NCI-H2196 treated with DMSO at 0.1 percent for 48 hours (cell line): ENCODE data around the gene ERAS.
"Not testable (repeated sequence)": the region's sequence is repeated elsewhere in the genome, so short reads cannot be mapped to it uniquely, and the experiment has no call there.

ENCODE experiments used
- DNase-seq: peaks from one replicate; lab custom pipeline; 2025; ENCODE audit not compliant: unreplicated experiment; lab: John Stamatoyannopoulos, UW

ERAS gene

GRCh38 chrX:48794911-48795515, 31.3 kb upstream of the ERAS start:
- no peak for DNase-seq

GRCh38 chrX:48798318-48798717, 28.0 kb upstream of the ERAS start:
- no peak for DNase-seq

- no peak for DNase-seq
These were observed 25.6 kb upstream of the ERAS start for GRCh38 chrX:48800574-48801279.

- peak; percentile 96 for DNase-seq
These were observed 24.8 kb upstream of the ERAS start, which contains the start of gene HDAC6 for GRCh38 chrX:48801280-48802088. Gene HDAC6, plus strand, starts transcription at chrX:48802067. Its CDS starts 626 bp downstream, at chrX:48802693.

- peak; percentile 76 for DNase-seq
These were observed 24.0 kb upstream of the ERAS start for GRCh38 chrX:48802089-48802904.

- DNase-seq, result no peak
These were observed 23.5 kb upstream of the ERAS start for GRCh38 chrX:48802905-48803200.

- DNase-seq, result no peak
These were observed 20.2 kb upstream of the ERAS start for GRCh38 chrX:48806081-48806480.

GRCh38 chrX:48813644-48814043, 12.7 kb upstream of the ERAS start:
- DNase-seq, result no peak

GRCh38 chrX:48814722-48815121, 11.6 kb upstream of the ERAS start:
- DNase-seq, result no peak

GRCh38 chrX:48815266-48815665, 11.0 kb upstream of the ERAS start:
- no peak for DNase-seq

- DNase-seq, result no peak
These were observed 10.1 kb upstream of the ERAS start for GRCh38 chrX:48816014-48816810.

GRCh38 chrX:48818098-48818497, 8.2 kb upstream of the ERAS start:
- DNase-seq, result no peak

- no peak for DNase-seq
These were observed 7.4 kb upstream of the ERAS start for GRCh38 chrX:48818866-48819265.

GRCh38 chrX:48819394-48819793, 6.9 kb upstream of the ERAS start:
- DNase-seq, result not testable (repeated sequence)

GRCh38 chrX:48823053-48823452, 3.3 kb upstream of the ERAS start:
- no peak for DNase-seq

- no peak for DNase-seq
These were observed 2.2 kb upstream of the ERAS start for GRCh38 chrX:48824066-48824465.

- no peak for DNase-seq
These were observed 752 bp downstream of the ERAS start for GRCh38 chrX:48826876-48827653.

GRCh38 chrX:48827654-48827968, 1.3 kb downstream of the ERAS start:
- no peak for DNase-seq

GRCh38 chrX:48829016-48829735, 2.9 kb downstream of the ERAS start:
- DNase-seq, result no peak
